IPS-20b (cell line): ENCODE data around the gene EPAS1.
"Not testable (repeated sequence)": the region's sequence is repeated elsewhere in the genome, so short reads cannot be mapped to it uniquely, and the experiment has no call there.

Experiments
- H3K27ac ChIP-seq: one replicate; pipeline ENCODE4 v1.5.1; 2013; ENCODE audit warnings: low read length
- H3K27me3 ChIP-seq: 2 replicates; pipeline ENCODE4 v1.6.1; 2013; ENCODE audit warnings: mild to moderate bottlenecking, low read length, inconsistent platforms; ENCODE audit not compliant: insufficient read depth
- H3K36me3 ChIP-seq: 2 replicates; pipeline ENCODE4 v1.6.1; 2013; ENCODE audit warnings: low read depth, mild to moderate bottlenecking, inconsistent platforms, low read length, moderate library complexity; ENCODE audit not compliant: insufficient read depth
- H3K4me1 ChIP-seq: 2 replicates; pipeline ENCODE4 v1.6.1; 2013; ENCODE audit warnings: mild to moderate bottlenecking, control low read depth, inconsistent platforms, low read length, moderate library complexity; ENCODE audit not compliant: insufficient read depth
- H3K4me3 ChIP-seq: 2 replicates; pipeline ENCODE4 v1.5.1; 2013; ENCODE audit warnings: mild to moderate bottlenecking, low read length, inconsistent platforms
- H3K9ac ChIP-seq: 2 replicates; pipeline ENCODE4 v1.6.1; 2013; ENCODE audit warnings: low read depth, mild to moderate bottlenecking, inconsistent platforms, low read length, moderate library complexity
- H3K9me3 ChIP-seq: 2 replicates; pipeline ENCODE4 v1.6.1; 2013; ENCODE audit warnings: mild to moderate bottlenecking, low read depth, low read length, inconsistent platforms; ENCODE audit not compliant: insufficient read depth

EPAS1 gene

DNA sequence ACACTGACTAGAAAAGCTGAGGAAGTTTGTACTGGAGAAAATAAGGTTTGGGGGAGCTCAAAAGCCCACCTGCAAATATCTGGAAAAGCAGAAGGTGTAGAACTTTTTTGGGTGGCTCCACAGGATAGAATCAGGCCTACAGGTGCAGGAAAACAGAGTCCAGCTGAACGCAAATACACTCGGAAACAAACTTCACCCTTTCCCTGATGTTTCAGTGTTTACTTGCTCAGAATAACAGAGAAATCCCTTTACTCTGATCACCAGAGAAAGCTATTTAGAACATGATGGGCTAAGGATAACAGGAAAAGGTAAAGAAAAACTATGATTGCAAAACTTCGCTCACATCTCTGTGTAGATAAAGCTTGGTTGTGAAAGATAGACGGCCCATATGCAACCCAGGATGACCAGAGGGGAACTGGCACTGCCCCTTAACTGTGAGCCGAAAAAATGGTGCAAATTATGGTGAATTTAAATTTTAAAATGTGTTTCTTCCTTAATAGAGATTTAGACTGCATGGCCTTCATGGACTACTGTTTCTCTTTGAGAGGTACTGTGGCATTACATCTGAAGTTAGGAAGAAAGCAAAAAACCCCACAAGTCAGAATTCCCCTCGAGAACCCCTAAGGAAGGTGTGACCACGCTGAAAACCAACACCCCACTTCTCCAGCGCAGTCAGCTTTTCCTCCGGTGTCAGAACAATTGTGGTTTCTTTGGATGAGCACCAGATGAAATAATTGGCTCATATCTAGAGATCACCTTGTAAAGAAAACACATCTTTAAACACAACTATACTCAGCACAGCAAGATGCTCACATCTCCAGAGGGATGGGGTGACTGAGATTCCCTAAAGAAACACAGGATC lies 97.7 kb downstream of the EPAS1 start:
- Histone ChIP-seq H3K9me3 (no peaks in the 10 kb centered on the region), H3K27me3 (no peaks in the 10 kb centered on the region), H3K36me3 (no peaks in the 10 kb centered on the region), H3K4me3 (no peak overlapping the region), H3K9ac (no peak overlapping the region), H3K4me1 (no peaks in the 10 kb centered on the region), H3K27ac (no peak overlapping the region)

DNA sequence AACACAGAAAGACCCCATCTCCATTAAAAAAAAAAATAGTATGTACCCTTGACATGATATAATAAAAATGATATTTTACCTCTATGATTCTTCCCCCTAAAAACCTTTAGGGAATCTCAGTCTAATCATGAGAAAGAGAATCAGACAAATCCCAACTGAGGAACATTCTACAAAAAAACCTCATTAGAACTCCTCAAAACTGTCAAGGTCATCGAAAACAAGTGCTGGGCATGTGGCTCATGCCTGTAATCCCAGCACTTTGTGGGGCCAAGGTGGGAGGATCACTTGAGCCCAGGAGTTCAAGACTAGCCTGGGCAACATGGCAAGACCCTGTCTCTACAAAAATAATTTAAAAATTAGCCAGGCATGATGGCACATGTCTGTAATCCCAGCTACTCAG lies 98.5 kb downstream of the EPAS1 start:
- not testable (repeated sequence) for H3K9ac ChIP-seq, H3K4me1 ChIP-seq, H3K27me3 ChIP-seq, H3K36me3 ChIP-seq, H3K4me3 ChIP-seq, H3K9me3 ChIP-seq, H3K27ac ChIP-seq

DNA sequence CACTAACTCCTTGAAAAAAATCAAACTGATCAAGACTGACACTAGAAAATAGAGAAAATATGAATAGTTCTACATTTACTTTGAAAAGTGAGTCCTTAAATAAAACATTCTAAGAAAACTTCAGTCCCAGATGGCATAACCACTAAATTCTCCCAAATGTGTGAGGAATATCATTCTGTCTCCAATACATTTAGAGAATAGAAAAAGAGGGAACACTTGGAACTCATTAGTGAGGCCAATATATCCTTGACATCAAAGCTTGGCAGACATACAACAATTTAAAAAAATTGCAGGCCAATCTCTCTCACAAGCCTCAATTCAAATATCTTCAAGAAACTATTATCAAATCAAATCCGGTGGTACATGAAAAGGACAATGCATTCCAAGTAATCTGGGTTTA lies 102.8 kb downstream of the EPAS1 start:
- H3K4me1 ChIP-seq: no peaks in the 10 kb centered on the region

DNA sequence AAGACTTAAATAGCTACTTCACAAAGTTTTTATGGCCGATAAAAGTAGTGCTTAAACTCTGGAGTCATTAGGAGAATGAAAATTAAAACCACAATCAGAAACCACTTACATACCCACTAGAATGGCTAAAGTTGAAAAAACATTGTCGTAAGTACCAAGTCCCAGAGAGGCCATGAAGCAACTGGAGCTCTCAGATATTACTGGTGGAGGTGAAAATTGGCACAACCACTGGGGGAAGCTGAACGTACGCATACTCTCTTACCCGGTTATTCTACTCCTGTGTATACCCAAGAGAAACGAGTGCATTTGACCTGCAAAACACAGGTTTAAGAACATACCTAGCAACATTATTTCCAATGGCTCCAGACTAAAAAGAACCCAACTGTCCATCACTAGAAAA lies 105.7 kb downstream of the EPAS1 start:
- H3K27ac ChIP-seq: no peak overlapping the region
- H3K9ac ChIP-seq: no peak overlapping the region
- H3K27me3 ChIP-seq: no peaks in the 10 kb centered on the region
- H3K4me1 ChIP-seq: no peaks in the 10 kb centered on the region
- no peaks in the 10 kb centered on the region for H3K36me3 ChIP-seq
- no peak overlapping the region for H3K4me3 ChIP-seq
- no peaks in the 10 kb centered on the region for H3K9me3 ChIP-seq

More for the DNA sequence above, 102.8 kb downstream of the EPAS1 start:
- Histone ChIP-seq H3K4me3 (no peak overlapping the region), H3K27me3 (no peaks in the 10 kb centered on the region), H3K27ac (no peak overlapping the region), H3K9ac (no peak overlapping the region), H3K36me3 (no peaks in the 10 kb centered on the region), H3K9me3 (no peaks in the 10 kb centered on the region)

DNA sequence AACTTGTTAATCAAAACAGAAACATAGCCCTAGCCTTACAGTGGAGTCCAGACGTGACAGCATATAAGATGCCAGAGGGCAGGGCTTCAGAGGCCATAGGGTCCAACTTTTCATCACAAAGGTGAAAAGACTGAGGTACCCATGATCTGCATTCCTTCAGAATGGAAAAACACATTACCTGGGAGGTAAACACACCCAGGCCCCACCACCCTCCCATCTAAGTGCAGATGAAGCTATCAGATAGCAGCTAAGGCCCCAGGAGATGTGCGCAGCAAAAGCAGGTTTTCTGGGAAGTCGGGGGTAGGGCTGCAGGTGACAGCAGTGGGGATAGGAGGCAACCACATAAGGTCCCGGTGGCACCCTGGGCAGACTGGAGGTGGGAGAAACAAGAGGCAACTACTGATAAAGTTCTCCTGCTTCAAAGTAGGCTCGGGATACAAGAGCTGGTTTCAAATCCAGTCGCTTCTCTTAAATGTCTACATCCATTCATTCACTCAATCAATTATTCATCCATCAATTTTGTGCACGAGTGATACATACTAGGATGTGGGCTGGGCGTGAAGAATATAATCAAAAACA lies 107.1 kb downstream of the EPAS1 start:
- H3K4me3 ChIP-seq: no peak overlapping the region
- no peak overlapping the region for H3K27ac ChIP-seq
- H3K9me3 ChIP-seq: no peaks in the 10 kb centered on the region
- H3K9ac ChIP-seq: no peak overlapping the region
- H3K27me3 ChIP-seq: no peaks in the 10 kb centered on the region
- H3K4me1 ChIP-seq: no peaks in the 10 kb centered on the region
- no peaks in the 10 kb centered on the region for H3K36me3 ChIP-seq

DNA sequence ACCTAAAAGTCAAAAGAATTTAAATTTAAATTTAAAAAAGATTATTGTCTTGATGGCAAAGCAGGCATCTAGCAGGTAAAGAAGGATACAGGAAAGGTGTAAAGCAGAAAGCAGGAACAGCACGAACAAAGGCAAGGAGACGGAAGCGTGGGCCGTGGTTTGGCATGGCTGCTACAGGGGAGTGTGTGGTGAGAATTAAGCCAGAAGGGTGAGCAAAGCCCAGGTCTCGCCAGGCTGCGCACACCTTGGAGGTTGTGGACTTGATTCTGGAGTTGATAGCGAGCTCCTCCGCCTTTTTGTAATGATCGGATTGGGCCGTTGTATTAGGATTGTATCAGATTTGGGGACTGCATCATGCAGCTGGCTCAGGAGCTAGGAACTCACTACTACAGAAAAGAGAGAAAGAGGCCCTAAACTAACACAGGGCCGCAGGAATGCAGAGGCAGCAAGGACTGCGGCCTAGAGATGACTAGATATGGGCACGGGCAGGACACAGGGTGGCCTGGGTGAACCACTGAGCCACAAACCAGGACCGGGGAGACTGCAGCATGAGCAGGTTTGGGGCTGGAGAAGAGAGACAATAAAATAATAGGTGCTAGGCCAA lies 110.7 kb downstream of the EPAS1 start:
- Histone ChIP-seq H3K27ac (no peak overlapping the region), H3K9me3 (no peaks in the 10 kb centered on the region), H3K36me3 (no peaks in the 10 kb centered on the region), H3K4me1 (no peaks in the 10 kb centered on the region), H3K4me3 (no peak overlapping the region), H3K27me3 (no peaks in the 10 kb centered on the region), H3K9ac (no peak overlapping the region)

DNA sequence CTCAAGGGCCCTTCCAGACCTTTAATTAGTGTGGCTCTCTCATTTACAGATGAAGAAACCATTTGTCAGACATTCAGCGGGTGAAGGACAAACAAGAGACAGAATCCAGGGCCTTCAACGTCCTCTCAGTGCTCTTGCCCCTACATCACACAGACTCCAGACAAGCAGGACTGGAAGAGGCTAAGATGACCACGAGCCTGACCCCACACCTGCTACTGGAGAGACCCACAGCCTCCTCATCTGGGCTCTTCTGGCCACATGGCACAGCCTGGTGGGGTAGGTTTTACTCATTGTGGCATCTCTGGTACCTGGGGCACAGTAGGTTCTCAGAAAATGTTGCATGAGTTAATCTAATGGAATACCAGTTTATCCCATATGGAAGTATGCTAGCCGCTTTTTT lies 112.5 kb downstream of the EPAS1 start:
- Histone ChIP-seq H3K4me3 (no peak overlapping the region), H3K9ac (no peak overlapping the region), H3K27me3 (no peaks in the 10 kb centered on the region), H3K36me3 (no peaks in the 10 kb centered on the region), H3K27ac (no peak overlapping the region), H3K4me1 (no peaks in the 10 kb centered on the region), H3K9me3 (no peaks in the 10 kb centered on the region)

DNA sequence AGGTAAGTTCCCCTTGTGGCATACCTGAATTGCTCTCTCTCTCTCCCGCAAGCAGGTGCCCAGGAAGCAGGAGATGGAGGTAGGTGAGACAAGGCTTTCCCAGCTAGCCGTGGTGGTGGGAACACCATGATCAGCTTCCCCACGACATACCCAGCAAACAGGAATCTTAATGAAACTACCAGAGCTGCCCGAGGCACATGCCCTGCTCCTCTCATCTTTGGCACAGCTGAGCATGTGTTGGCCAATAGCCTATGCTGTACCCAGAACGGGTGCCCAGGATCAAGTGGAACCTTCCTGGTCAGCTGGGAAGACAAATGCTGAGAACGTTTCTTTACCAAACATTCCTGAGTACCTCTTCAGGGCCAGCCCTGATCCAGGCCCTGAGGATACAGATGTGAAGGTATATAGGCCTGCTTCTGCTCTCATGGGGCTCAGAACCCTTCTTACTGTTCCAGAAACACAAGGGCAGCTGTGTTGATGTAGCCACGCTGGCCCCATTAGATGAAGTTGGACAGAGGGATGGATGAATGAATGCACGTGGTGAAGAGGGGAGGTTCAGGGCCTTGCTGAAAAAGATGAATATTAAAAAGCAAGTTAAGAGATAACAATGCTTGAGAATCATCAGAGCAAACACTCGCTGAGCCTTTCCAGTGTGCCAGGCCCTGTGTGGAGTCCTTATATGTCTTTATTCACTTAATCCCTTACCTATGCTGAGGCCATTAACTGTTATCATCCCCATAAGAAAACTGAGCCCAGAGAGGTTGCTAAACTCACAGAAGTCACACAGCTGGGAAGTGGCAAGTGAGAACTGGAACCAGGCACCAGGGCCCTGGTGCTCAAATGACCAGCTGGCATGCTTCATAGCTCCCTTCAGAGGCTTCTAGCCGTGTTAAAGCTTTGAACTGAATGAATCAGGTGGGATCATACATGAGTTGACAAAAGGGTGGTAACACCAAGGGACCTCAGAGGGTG lies 113.4 kb downstream of the EPAS1 start:
- no peaks in the 10 kb centered on the region for H3K4me1 ChIP-seq
- H3K9ac ChIP-seq: no peak overlapping the region

DNA sequence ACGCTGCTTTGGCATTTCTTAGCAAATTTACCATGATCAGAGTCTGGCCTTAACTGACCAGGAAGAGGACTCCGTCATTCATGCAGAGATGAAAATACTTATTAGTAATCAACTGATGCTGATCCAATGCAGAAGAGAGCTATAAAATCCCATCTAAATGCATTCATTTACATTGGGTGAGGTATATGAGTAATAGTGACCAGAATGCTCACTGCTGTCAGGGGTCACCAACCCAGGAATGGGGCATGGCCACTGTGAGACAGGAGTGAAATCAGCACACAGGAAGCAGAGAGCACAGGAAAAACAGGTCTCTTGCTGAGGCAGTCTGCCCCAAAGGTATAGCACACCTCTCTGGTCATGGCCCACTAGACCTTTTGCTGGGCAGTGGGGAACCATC lies 114.0 kb downstream of the EPAS1 start:
- Histone ChIP-seq H3K27me3 (no peaks in the 10 kb centered on the region), H3K4me3 (no peak overlapping the region), H3K9me3 (peaks cover 7% of the 10 kb centered on the region; the same call in 1 of the 2 replicates), H3K9ac (no peak overlapping the region), H3K4me1 (no peaks in the 10 kb centered on the region), H3K27ac (no peak overlapping the region), H3K36me3 (no peaks in the 10 kb centered on the region)

More for the DNA sequence above, 113.4 kb downstream of the EPAS1 start:
- no peak overlapping the region for H3K4me3 ChIP-seq
- no peaks in the 10 kb centered on the region for H3K36me3 ChIP-seq
- H3K9me3 ChIP-seq: peaks cover 3% of the 10 kb centered on the region; the same call in 1 of the 2 replicates
- H3K27me3 ChIP-seq: no peaks in the 10 kb centered on the region
- H3K27ac ChIP-seq: no peak overlapping the region

DNA sequence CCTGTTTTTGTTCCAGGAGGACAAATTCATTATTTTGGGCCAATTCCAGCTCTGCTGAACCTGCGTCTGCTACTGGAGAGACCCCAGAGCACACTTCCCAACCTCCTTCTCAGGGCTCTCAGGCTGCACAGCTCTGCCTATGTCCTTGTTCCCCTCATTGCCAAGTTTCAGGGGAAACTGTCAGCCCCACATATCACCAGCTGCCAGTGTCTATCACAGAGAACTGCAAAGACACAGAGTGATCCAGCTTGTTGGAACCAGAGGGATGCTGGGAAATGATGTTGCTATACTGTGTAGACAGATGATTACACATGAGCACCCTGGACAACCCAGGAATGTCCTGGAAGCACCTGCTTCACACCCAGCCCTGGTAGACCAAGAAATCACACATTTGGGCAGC lies 114.8 kb downstream of the EPAS1 start:
- Histone ChIP-seq H3K4me3 (no peak overlapping the region), H3K9ac (no peak overlapping the region), H3K27me3 (no peaks in the 10 kb centered on the region), H3K9me3 (peaks cover 14% of the 10 kb centered on the region; the same call in 1 of the 2 replicates), H3K4me1 (no peaks in the 10 kb centered on the region), H3K36me3 (no peaks in the 10 kb centered on the region), H3K27ac (no peak overlapping the region)

DNA sequence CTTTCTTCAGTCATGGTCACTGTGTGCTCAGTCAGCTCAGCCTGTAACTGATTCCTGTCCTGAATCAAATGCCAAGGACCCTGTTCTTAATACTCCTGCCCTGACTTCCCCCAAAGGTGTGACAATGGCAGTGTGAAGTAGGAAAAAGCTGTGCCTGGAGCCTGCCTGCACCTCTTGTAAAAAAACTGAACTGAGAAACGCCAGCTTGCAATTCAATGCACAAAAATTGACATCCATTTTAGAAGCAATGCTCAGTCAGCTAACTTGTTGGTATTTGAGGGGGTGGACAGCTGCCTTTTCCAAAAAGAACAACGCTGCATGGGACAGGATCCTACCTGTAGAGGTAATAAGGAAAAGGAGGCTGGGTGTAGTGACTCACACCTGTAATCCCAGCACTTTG lies 115.9 kb downstream of the EPAS1 start:
- Histone ChIP-seq H3K9me3 (peaks cover 25% of the 10 kb centered on the region), H3K36me3 (no peaks in the 10 kb centered on the region), H3K9ac (no peak overlapping the region), H3K27me3 (no peaks in the 10 kb centered on the region), H3K4me1 (no peaks in the 10 kb centered on the region), H3K27ac (no peak overlapping the region), H3K4me3 (no peak overlapping the region)
